ENCODE data around the gene ATOH8.

DNA sequence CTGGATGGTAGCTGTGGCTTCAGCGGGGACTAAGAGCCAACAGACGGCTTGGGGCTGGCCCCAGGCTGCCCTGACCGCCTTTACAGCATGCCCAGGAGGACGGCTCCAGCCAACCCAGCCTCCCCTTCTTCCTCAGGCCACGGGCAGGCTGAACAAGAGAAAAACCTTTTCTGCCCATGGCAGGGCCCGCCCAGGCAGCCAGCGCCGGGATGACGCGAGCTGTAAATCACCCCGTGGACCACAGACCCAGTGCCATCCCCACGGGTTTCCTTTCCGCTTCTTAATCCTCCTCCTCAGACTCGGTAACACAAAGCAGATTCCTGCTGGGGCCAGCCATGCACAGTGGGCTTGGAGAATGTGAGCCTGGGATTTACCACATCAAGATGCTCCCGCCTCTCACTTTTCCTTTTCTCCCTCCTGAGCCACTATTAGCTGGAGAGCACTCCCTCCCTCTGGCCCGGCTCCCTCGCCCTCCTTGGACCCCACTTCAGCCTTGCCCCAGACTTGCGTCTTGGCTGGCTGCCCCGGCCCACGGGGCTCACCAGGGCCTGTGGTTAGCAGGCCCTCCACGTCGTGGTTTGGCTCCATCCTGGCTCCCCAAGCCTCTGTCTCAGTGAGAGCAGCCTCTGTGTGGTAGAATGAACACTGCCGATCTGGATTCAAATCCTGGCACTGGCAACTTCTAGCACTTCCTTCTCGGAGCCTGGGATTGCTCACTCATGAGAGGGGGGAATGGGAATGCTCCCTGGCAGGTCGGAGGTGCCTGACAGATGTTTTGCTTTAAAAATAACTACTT, 31.4 kb downstream of the ATOH8 start:
- TF ChIP-seq, protein P1, sequence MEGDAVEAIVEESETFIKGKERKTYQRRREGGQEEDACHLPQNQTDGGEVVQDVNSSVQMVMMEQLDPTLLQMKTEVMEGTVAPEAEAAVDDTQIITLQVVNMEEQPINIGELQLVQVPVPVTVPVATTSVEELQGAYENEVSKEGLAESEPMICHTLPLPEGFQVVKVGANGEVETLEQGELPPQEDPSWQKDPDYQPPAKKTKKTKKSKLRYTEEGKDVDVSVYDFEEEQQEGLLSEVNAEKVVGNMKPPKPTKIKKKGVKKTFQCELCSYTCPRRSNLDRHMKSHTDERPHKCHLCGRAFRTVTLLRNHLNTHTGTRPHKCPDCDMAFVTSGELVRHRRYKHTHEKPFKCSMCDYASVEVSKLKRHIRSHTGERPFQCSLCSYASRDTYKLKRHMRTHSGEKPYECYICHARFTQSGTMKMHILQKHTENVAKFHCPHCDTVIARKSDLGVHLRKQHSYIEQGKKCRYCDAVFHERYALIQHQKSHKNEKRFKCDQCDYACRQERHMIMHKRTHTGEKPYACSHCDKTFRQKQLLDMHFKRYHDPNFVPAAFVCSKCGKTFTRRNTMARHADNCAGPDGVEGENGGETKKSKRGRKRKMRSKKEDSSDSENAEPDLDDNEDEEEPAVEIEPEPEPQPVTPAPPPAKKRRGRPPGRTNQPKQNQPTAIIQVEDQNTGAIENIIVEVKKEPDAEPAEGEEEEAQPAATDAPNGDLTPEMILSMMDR (IDR thresholded peaks at IDR 0.05), result no peak
- TF ChIP-seq EP300 (IDR thresholded peaks at IDR 0.05), result no peak

Data from esophagus muscularis mucosa (tissue), 3 donors.